ENCODE results near the gene CRACDL.
A peak's percentile ranks its signal among the peaks of the same experiment; 100 is the strongest.

CRACDL gene

GRCh38 chr2:98935777-98936352, at the start of gene CRACDL:
CRACDL (minus strand) TSS chr2:98936225; CDS start chr2:98846800, 89,425 bp downstream.
- no peak for DNase-seq

GRCh38 chr2:98975611-98976010, 39.6 kb upstream of the CRACDL start:
- DNase-seq, result no peak

- no peak for DNase-seq
Observed at GRCh38 chr2:98972582-98973167, 36.6 kb upstream of the CRACDL start.

- no peak for DNase-seq
Observed at GRCh38 chr2:98959810-98960507, 23.9 kb upstream of the CRACDL start.

- no peak for DNase-seq
Observed at GRCh38 chr2:98952966-98953365, 16.9 kb upstream of the CRACDL start.

- no peak for DNase-seq
Observed at GRCh38 chr2:98948956-98949739, 13.1 kb upstream of the CRACDL start.

- no peak for DNase-seq
Observed at GRCh38 chr2:98947554-98947953, 11.5 kb upstream of the CRACDL start.

GRCh38 chr2:98946855-98947254, 10.8 kb upstream of the CRACDL start:
- no peak for DNase-seq

- DNase-seq, result no peak
Observed at GRCh38 chr2:98944775-98945174, 8.8 kb upstream of the CRACDL start.

GRCh38 chr2:98940102-98940501, 4.1 kb upstream of the CRACDL start:
- DNase-seq, result no peak

GRCh38 chr2:98937906-98938305, 1.9 kb upstream of the CRACDL start:
- no peak for DNase-seq

GRCh38 chr2:98936353-98937351, 627 bp upstream of the CRACDL start:
- DNase-seq, result peak; percentile 7 to 15

GRCh38 chr2:98935111-98935770, 784 bp downstream of the CRACDL start:
- no peak for DNase-seq

- DNase-seq, result no peak
Observed at GRCh38 chr2:98932778-98933343, 3.2 kb downstream of the CRACDL start.

GRCh38 chr2:98932164-98932563, 3.9 kb downstream of the CRACDL start:
- no peak for DNase-seq

- DNase-seq, result no peak
Observed at GRCh38 chr2:98931596-98931995, 4.4 kb downstream of the CRACDL start.

GRCh38 chr2:98929920-98930319, 6.1 kb downstream of the CRACDL start:
- DNase-seq, result no peak

- no peak for DNase-seq
Observed at GRCh38 chr2:98928242-98928641, 7.8 kb downstream of the CRACDL start.

- no peak for DNase-seq
Observed at GRCh38 chr2:98927027-98927426, 9.0 kb downstream of the CRACDL start.

- DNase-seq, result no peak
Observed at GRCh38 chr2:98926601-98927000, 9.4 kb downstream of the CRACDL start.

GRCh38 chr2:98924910-98925309, 11.1 kb downstream of the CRACDL start:
- DNase-seq, result no peak

Data from activated CD4-positive, alpha-beta T cell treated with anti-CD3 and anti-CD28 coated beads, Interleukin-2, amount 50 U/mL, for 4 hours (primary cell).